Measurements from ENCODE around the gene B4GALT2.

The B4GALT2 gene

DNA sequence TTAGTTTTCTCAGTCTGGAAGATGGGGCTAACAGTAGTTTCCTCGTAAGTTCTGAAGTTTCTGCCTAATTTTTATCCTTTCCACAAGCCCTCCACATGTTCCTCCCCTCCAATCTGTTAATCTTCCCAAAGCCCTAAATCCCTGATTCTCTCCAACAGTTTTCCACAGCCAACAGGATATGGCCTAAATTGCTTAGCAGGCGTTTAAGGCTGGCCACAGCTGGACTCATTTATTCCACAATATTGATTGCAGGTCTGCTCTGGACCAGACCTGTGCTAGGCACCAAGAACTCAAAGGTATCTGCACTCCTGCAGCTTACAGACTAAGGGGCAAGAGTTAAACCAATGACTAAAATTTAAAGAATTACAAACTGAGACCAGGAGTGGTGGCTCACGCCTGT, 48.3 kb downstream of the B4GALT2 start:
- in situ Hi-C loops (cut with HindIII; ENCODE audit: low pct_unique_long_range_greater_than_20kb, low sequenced_read_pairs): no loop called here
- no peak for TF ChIP-seq JUND (IDR thresholded peaks at IDR 0.05; ENCODE audit: low read depth)
- DNase-seq (ENCODE audit: low read depth in 1 of 2, low spot score in 1 of 2): no peak

DNA sequence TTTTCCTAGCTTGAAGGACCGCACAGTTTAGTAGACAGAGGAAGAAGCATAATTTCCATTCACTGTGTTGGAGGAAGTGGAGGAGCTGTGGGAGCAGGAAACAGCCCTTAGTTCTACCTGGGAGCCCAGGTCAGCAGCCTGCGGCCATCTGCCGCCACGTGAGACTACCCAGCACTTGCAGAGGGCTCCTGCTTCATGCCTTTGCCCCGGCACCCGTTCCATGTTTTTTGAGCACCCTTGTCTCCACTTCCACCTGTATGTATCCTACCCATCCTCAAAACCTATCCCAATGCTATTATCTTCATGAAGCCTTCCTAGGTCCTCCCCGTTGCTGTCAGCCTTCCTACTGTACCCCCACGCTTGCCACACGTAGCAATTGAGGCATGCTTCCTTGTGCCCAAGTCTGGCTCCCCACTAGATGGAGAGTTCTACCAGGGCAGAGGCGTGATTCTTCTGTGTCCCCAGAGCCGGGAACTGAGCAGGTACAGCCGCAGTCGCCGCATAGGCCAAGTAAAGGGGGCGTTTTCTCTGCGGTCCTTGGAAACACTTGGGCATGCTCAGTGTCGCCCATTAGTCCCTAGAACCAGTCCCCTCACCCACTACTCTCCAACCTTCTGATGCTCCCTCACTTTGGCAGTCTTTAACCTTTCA, 50.4 kb downstream of the B4GALT2 start:
- no peak for DNase-seq (ENCODE audit: low read depth in 1 of 2, low spot score in 1 of 2)
- no peak for TF ChIP-seq JUND (IDR thresholded peaks at IDR 0.05; ENCODE audit: low read depth)
- in situ Hi-C loops (cut with HindIII; ENCODE audit: low pct_unique_long_range_greater_than_20kb, low sequenced_read_pairs): no loop called here

DNA sequence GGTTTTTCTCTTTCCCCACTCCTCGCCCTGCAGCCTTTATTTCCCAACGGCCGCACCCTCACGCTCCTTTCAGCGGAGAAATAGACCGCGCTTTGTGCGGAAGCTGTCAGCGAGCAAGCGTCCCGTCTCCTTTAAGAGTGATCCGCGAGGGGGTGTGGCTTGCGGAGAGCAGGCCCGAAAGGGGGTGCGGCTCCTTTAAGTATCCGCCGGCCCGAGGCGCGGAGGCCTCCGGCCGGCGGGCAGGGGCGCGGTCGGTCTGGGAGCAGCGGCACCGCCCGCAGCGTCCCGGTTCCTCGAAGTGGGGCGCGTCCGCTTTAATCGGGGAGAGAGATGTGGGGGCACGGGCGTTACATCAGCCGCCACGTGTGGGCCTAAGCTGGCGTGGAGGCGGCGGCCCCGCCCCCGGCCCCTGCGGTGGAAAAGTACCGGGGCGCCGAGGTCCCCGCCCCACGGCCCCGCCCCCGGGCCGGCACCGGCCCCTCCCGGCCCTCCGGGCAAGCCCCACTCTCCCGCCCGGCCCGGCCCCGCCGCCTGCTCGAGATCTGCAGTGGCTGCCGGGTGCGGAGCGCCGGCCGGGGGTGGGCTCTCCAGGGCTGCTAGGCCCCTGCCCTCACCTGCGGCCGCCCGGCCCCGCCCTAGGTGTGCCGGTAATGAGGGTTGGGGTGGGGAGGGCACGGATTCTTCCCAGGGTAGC, 51.0 kb downstream of the B4GALT2 start:
- no peak for TF ChIP-seq JUND (IDR thresholded peaks at IDR 0.05; ENCODE audit: low read depth)
- in situ Hi-C loops (cut with HindIII; ENCODE audit: low pct_unique_long_range_greater_than_20kb, low sequenced_read_pairs): no loop called here
- peak; percentile 71 to 86 for DNase-seq (ENCODE audit: low read depth in 1 of 2, low spot score in 1 of 2)

DNA sequence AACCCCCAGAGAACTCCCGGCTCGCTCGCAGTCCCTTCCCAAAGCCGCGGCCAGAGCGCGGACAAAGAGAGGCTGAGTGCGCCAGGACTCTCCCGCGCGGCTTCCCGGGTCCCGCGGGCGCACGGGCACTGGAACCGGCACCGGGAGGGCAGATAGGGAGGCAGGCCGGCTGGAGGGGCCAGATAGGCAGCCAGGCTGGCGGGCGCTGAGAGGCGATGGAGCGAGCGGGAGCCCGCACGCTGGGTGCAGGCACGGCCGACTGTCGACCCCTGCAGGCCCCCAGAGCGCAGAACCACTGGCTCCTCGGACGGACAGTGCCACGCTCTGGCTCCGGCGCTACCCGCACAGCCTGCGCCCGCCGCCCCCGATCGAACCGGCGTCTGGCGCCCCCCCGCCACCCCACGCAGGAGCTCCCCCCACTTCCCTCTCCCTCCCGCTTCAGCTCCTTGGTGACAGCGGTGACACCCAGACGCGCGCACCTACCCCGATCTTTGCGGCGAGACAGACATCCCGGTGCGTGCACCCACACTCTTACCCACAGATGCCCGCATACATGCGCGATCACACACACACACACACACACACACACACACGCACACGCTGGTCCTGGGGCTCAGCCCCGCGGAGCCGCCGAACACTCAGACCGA, 51.7 kb downstream of the B4GALT2 start:
- no peak for TF ChIP-seq JUND (IDR thresholded peaks at IDR 0.05; ENCODE audit: low read depth)
- in situ Hi-C loops (cut with HindIII; ENCODE audit: low pct_unique_long_range_greater_than_20kb, low sequenced_read_pairs): no loop called here
- no peak for DNase-seq (ENCODE audit: low read depth in 1 of 2, low spot score in 1 of 2)

DNA sequence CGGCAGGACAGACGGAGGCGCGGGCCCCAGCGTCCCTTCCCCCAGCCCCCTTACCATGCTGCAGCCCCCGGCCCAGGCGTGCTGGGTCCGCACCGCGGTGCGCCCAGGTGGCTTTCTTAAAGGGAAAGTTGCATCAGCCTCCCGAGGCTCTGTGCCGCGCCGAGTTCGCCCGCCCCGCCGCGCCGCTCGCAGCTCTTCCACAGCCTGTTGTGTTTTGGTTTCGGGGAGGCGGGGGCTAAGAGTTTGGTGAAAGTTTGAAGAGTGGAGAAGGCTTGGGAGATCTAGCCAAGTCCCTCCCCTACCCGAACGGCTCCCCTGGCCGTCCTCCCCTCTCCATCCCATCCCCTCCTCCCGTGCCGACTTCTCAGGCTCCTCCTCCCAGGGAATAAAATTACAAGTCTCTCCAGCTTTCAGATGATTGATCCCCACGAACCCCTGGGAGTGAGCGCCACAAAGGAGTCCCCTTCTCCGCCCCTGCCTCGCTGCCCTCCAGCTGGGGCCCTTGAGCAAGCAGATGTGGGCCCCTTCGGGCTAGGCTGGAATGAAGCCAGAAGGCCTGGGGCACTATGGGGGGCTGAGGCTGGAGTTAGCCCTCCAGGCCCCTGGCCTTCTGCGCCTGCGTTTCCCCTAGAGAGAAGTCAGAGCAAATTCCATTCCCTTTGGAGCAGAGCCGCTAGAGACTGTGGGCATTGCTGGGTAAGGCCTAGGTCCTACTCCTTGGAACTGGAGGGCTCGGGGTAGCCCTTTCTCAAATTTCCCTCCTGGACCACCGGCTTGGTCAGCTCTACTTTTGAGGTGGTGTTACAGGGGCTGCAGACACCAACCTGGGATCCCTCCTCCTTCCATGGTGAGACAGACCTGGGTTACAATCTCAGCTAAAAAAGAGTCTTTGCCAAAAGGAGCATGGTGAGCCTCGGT, 52.5 kb downstream of the B4GALT2 start, which contains the start of gene SLC6A9:
Gene SLC6A9 (minus strand): TSS at position 211 of the 918 bp plus-strand sequence. CDS start 7,185 bp downstream, outside the sequence.
- no peak for TF ChIP-seq JUND (IDR thresholded peaks at IDR 0.05; ENCODE audit: low read depth)
- in situ Hi-C loops (cut with HindIII; ENCODE audit: low pct_unique_long_range_greater_than_20kb, low sequenced_read_pairs): no loop called here
- peak; percentile 45 to 89 for DNase-seq (ENCODE audit: low read depth in 1 of 2, low spot score in 1 of 2)

DNA sequence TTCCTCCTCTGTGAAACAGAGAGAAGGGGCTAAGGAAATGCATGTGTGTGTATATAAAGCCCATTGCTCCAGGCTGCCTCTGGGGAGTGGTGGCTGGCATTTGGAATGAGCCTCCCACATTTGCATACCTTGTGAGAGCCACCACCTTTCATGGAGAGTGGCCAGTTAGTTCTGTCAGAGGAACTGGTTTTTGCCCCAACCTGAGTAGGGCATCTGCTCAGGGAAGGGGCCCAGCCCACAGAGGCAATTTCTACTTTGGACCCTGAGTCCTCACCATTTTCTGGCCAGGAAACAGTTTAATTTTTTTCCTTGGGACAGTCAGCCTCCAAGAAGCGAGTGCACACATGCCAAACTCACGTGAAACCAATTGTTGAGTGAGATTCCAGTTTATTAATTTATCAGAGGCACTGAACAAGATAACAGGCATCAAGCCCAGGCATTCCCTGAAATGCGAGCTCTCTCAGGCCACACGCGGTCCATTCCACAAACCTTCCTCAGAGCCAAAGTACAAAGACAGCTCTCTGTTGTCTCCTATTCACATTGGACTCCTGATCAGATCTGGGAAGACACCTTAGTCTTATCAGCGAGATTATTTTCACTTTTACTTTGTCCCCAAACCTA, 53.3 kb downstream of the B4GALT2 start:
- in situ Hi-C loops (cut with HindIII; ENCODE audit: low pct_unique_long_range_greater_than_20kb, low sequenced_read_pairs): no loop called here
- DNase-seq (ENCODE audit: low read depth in 1 of 2, low spot score in 1 of 2): peak in 1 of 2 experiments; percentile 63
- TF ChIP-seq JUND (IDR thresholded peaks at IDR 0.05; ENCODE audit: low read depth): no peak

DNA sequence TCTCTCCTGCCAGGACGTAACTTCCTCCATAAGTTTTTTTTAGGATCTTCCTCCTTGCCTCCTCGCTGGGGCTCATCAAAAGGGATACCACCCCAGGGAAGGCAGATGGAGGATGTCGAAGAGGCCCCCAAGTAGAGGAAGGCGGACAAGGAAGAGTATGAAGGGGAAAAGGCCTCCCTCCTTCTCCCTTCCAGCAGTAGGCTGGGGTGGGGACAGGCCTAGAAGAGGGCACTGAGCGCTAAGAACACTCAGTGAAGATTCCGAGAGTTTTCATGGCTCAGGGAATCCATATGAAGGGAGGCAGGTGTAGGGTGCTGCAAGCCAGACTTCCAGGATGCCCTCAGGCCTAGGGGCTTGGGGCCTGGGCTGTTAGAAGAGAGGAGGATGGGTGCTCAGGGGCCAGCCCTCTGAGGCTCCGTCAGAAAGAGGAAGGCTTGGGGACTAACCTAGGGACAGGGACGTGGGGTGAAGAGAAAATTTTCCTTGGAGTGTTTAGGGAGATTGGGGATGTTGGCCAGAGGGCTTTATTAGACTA, 54.1 kb downstream of the B4GALT2 start:
- no peak for DNase-seq (ENCODE audit: low read depth in 1 of 2, low spot score in 1 of 2)
- in situ Hi-C loops (cut with HindIII; ENCODE audit: low pct_unique_long_range_greater_than_20kb, low sequenced_read_pairs): no loop called here
- no peak for TF ChIP-seq JUND (IDR thresholded peaks at IDR 0.05; ENCODE audit: low read depth)

DNA sequence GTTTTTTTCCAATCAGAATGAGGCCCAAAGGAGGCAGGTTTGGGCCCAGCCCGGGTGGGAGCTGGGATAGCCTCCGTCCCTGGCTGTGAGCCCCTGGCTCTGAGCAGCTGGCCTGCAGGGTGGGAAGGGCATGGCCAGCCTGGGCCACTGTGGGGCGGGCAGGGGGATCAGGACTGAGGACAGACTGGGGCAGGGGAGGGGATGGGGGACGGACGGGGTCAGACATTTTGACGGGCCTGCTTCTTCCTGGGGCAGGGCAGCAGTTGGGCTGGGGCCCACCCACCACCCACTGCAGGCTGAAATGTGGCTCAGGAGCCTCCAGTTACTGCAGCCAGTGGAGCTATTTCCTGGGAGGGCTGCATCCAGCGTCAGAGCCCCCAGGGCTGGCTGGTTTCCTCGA, 54.7 kb downstream of the B4GALT2 start:
- in situ Hi-C loops (cut with HindIII; ENCODE audit: low pct_unique_long_range_greater_than_20kb, low sequenced_read_pairs): no loop called here
- no peak for DNase-seq (ENCODE audit: low read depth in 1 of 2, low spot score in 1 of 2)
- no peak for TF ChIP-seq JUND (IDR thresholded peaks at IDR 0.05; ENCODE audit: low read depth)

DNA sequence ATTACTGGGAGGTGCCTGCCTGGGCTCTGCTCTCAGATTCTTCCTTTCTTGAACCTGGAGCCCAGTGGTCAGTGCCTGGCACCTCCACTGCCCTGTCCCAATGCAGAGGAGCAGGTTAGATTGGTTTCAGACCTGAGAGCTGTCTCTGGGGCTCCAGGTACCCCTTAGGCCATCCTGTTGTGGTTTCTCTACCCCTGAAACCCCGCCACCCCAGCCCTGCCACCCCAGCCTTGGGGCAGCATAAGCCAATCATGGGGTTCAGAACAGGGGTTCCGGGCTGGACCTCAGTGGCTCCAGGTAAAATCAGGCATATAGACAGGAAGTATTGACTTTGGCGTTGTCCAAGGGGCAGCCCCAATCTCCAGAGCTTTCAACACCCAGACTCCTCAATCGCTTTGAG, 55.4 kb downstream of the B4GALT2 start:
- no peak for DNase-seq (ENCODE audit: low read depth in 1 of 2, low spot score in 1 of 2)
- in situ Hi-C loops (cut with HindIII; ENCODE audit: low pct_unique_long_range_greater_than_20kb, low sequenced_read_pairs): no loop called here
- TF ChIP-seq JUND (IDR thresholded peaks at IDR 0.05; ENCODE audit: low read depth): no peak

DNA sequence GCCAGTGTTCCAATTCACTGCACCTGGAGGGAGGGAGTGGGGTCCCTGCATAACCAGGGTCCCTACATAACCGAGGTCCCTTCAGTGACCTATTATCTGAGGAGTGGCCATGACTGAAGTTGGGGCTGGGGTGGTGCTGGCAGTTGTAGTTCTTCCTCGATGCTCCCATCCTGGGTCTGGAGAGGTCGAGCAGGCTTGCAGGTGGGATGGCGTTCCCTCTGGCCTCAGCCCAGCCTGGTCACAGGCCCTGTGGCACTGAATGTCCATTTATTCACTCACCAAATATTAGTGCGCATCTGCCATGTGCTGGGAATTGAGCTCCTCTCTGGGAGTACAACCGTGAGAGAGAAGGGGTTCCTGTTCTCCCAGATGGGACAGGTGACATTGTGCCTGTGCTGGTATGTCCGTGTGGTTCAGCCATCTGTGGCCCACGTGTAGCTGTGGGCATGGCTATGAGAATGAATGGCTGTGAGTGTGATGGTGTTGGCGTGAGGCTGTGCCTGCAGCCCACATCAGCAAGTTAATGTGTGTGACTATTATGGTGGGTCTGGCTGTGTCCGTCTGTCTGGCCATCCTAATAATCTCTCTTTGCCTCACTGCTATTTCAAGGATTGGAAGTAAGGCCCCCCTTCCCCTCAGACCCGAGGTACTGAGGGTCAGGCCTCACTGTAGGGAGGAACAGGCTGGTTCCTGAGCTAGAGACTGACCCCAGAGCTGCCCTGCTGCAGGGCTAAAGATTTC, 56.1 kb downstream of the B4GALT2 start:
- no peak for TF ChIP-seq JUND (IDR thresholded peaks at IDR 0.05; ENCODE audit: low read depth)
- no peak for DNase-seq (ENCODE audit: low read depth in 1 of 2, low spot score in 1 of 2)
- in situ Hi-C loops (cut with HindIII; ENCODE audit: low pct_unique_long_range_greater_than_20kb, low sequenced_read_pairs): no loop called here

DNA sequence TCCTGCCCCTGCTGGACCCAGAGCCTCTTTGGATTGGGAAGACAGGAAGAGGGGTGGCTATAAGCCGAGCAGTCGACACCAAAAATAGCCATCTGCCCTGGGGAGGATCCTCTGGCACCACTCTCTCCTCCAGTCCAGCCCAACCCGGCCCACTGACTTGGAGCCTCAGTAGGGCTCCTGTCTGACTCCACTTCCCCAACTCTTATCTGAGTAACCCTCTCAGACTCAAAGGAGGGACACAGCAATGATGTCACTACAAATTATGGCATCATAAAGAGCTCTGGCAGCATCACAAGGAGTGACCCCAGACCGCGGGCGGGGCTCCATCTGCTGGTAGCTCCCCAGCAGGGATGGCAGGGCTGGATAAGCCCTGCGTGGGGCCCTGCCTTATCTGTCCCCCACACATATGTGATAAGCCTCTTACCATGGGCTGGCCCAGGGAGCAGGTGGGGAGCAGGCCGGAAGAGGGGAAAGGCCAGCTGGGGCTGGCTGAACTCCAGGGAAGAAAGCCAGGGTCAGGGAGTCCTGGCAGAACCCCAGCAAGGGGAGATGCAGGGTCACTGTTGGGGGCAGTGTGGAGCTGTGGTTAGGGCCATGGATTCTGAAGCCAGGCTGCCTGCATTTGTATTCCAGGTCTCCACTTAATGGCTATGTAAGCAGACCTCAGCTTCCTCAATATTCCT, 56.9 kb downstream of the B4GALT2 start:
- no peak for DNase-seq (ENCODE audit: low read depth in 1 of 2, low spot score in 1 of 2)
- in situ Hi-C loops (cut with HindIII; ENCODE audit: low pct_unique_long_range_greater_than_20kb, low sequenced_read_pairs): no loop called here
- TF ChIP-seq JUND (IDR thresholded peaks at IDR 0.05; ENCODE audit: low read depth): no peak
